Stimulated activated CD4-positive, alpha-beta T cell treated with anti-CD3 and anti-CD28 coated beads, Interleukin-4, amount 100 ng/mL, for 48 hours (primary cell): Measurements from ENCODE around the gene MUC6.

Source experiments
- DNase-seq, 2 donors: peaks; one replicate each; pipeline ENCODE4 v3.0.0-alpha.2; 2020; ENCODE audit warnings: low read depth in 2 of 2

Gene MUC6

GRCh38 chr11:1008001-1008802, 28.3 kb downstream of the MUC6 start:
- no peak for DNase-seq

GRCh38 chr11:1007279-1007678, 29.2 kb downstream of the MUC6 start:
- DNase-seq = no peak

GRCh38 chr11:1006762-1007161, 29.8 kb downstream of the MUC6 start:
- DNase-seq = no peak

GRCh38 chr11:1005928-1006327, 30.6 kb downstream of the MUC6 start:
- no peak for DNase-seq

GRCh38 chr11:1003159-1003558, 33.4 kb downstream of the MUC6 start:
- DNase-seq = no peak

GRCh38 chr11:1002406-1002984, 34.0 kb downstream of the MUC6 start:
- no peak for DNase-seq

GRCh38 chr11:1001617-1002405, 34.7 kb downstream of the MUC6 start:
- DNase-seq = no peak

- no peak for DNase-seq
Observed at GRCh38 chr11:1000357-1001278, 35.9 kb downstream of the MUC6 start.

GRCh38 chr11:999009-999408, 37.5 kb downstream of the MUC6 start:
- DNase-seq = no peak

GRCh38 chr11:997907-998306, 38.6 kb downstream of the MUC6 start:
- no peak for DNase-seq

- no peak for DNase-seq
Observed at GRCh38 chr11:996681-997080, 39.8 kb downstream of the MUC6 start.

- DNase-seq = no peak
Observed at GRCh38 chr11:995752-996420, 40.6 kb downstream of the MUC6 start.

GRCh38 chr11:995044-995751, 41.3 kb downstream of the MUC6 start:
- no peak for DNase-seq

GRCh38 chr11:993632-994167, 42.8 kb downstream of the MUC6 start:
- no peak for DNase-seq

GRCh38 chr11:992577-992976, 43.9 kb downstream of the MUC6 start:
- DNase-seq = no peak

GRCh38 chr11:991711-992307, 44.7 kb downstream of the MUC6 start:
- no peak for DNase-seq

GRCh38 chr11:991034-991433, 45.5 kb downstream of the MUC6 start:
- no peak for DNase-seq

- DNase-seq = no peak
Observed at GRCh38 chr11:990101-990500, 46.4 kb downstream of the MUC6 start.

GRCh38 chr11:987671-988070, 48.8 kb downstream of the MUC6 start:
- DNase-seq = no peak

- no peak for DNase-seq
Observed at GRCh38 chr11:986952-987305, 49.6 kb downstream of the MUC6 start.
